HG03066 (cell line): ENCODE results near the gene TUFM.
"Not testable (repeated sequence)": the region's sequence is repeated elsewhere in the genome, so short reads cannot be mapped to it uniquely, and the experiment has no call there.

Experiments used
- ATAC-seq: cut with Tn5 transposase; IDR thresholded peaks from one replicate; pipeline ENCODE4 v1.9.1; 2021; ENCODE audit warnings: low read depth; ENCODE audit not compliant: unreplicated experiment

The TUFM gene

DNA sequence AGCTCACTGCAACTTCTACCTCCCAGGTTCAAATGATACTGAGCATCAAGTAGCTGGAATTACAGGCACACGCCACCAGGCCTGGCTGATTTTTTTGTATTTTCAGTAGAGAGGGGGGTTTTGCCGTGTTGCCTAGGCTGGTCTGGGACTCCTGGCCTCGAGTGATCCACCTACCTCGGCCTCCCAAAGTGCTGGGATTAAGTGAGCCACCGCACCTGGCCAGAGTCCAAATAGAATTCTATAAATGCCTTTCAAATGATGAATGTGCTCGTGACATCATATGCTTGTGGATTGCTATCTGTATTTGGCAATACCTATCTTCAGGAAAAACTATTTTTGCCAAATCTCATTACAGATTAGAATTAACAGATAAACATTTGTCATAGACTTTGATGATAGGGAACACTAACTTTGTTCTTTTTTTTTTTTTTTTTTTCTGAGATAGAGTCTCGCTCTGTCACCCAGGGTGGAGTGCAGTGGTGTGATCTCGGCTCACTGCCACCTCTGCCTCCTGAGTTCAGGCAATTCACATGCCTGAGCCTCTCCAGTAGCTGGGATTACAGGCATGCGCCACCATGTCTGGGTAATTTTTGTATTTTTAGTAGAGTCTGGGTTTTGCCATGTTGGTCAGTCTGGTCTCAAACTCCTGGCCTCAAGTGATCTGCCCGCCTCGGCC lies 38.6 kb downstream of the TUFM start:
- not testable (repeated sequence) for ATAC-seq

DNA sequence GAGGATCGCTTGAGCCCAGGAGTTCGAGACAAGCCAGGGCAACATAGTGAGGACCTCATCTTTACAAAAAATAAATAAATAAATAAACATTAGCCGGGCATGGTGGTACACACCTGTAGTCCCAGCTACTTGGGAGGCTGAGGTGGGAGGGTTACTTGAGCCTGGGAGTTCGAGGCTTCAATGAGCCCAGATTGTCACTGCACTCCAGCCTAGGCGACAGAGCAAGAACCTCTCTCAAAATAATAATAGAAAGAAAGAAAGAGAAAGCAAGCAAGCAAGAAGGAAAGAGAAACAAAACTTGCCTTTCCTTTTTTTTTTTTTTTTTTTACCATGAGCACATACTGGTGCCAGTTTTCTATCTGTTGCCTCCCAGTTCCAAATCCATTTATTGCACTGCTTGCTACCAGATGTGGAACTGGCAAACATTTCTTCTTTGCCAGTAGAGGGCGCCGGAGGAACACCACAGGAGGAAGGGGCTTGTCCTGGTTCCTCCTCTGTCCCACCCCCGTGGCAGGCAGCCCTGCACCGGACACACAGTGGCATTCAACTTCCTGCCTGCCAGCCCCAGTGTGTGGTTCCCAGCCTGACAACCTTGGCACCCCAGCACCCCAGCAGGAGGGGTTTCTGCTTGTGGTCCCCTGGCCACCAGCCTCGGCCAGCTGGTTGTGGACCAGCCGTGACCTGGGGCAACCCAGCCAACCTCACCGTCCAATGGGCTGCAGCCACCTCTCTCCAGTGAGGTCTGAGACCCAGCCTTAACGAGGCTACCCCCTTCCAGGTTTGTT lies 43.7 kb downstream of the TUFM start:
- not testable (repeated sequence) for ATAC-seq
